Stimulated activated CD8-positive, alpha-beta memory T cell treated with anti-CD3 and anti-CD28 coated beads, Interleukin-12 subunit alpha, Interleukin-12 subunit beta, amount 100 ng/mL, for 4 hours (primary cell): ENCODE data around the gene ARHGAP45.

Experiments
- DNase-seq: peaks from one replicate; pipeline ENCODE4 v3.0.0-alpha.2; 2020; ENCODE audit warnings: low read depth

ARHGAP45 gene

GRCh38 chr19:1039646-1040475, 27.1 kb upstream of the ARHGAP45 start, which contains the start of gene ABCA7:
Gene ABCA7 (plus strand): TSS chr19:1040107. CDS start chr19:1041362, 1,255 bp downstream.
- DNase-seq = peak; percentile 99

GRCh38 chr19:1040476-1041271, 26.3 kb upstream of the ARHGAP45 start:
- peak; percentile 76 for DNase-seq

GRCh38 chr19:1041272-1041834, 25.6 kb upstream of the ARHGAP45 start:
- no peak for DNase-seq

GRCh38 chr19:1041835-1042685, 24.9 kb upstream of the ARHGAP45 start:
- no peak for DNase-seq

- DNase-seq = no peak
Measured at GRCh38 chr19:1042689-1043511, 24.1 kb upstream of the ARHGAP45 start.

GRCh38 chr19:1045247-1045603, 21.7 kb upstream of the ARHGAP45 start:
- DNase-seq = no peak

GRCh38 chr19:1046117-1046626, 20.8 kb upstream of the ARHGAP45 start:
- no peak for DNase-seq

- no peak for DNase-seq
Measured at GRCh38 chr19:1046836-1047695, 19.9 kb upstream of the ARHGAP45 start.

- DNase-seq = no peak
Measured at GRCh38 chr19:1047696-1048147, 19.2 kb upstream of the ARHGAP45 start.

GRCh38 chr19:1049106-1049505, 17.9 kb upstream of the ARHGAP45 start:
- no peak for DNase-seq

GRCh38 chr19:1049800-1050199, 17.2 kb upstream of the ARHGAP45 start:
- no peak for DNase-seq

- no peak for DNase-seq
Measured at GRCh38 chr19:1050989-1051788, 15.8 kb upstream of the ARHGAP45 start.

GRCh38 chr19:1051791-1052190, 15.2 kb upstream of the ARHGAP45 start:
- DNase-seq = no peak

GRCh38 chr19:1052349-1052975, 14.5 kb upstream of the ARHGAP45 start:
- DNase-seq = no peak

- no peak for DNase-seq
Measured at GRCh38 chr19:1053176-1054101, 13.5 kb upstream of the ARHGAP45 start.

- no peak for DNase-seq
Measured at GRCh38 chr19:1054102-1055027, 12.6 kb upstream of the ARHGAP45 start.
